GM10847 (cell line): Measurements from ENCODE around the gene SPON2.

Source experiments
- POLR2A ChIP-seq: IDR thresholded peaks from 2 replicates; pipeline ENCODE4 v1.6.1; 2011; ENCODE audit not compliant: insufficient read length; ENCODE audit errors: extremely low read depth

Gene SPON2

GRCh38 chr4:1203026-1203616 lies 30.7 kb upstream of the SPON2 start:
- TF ChIP-seq POLR2A = no peak

- TF ChIP-seq POLR2A = no peak
Observed at GRCh38 chr4:1202526-1203011, 30.2 kb upstream of the SPON2 start.

- no peak for TF ChIP-seq POLR2A
Observed at GRCh38 chr4:1201851-1202525, 29.6 kb upstream of the SPON2 start.

- TF ChIP-seq POLR2A = no peak
Observed at GRCh38 chr4:1200425-1201035, 28.1 kb upstream of the SPON2 start.

- no peak for TF ChIP-seq POLR2A
Observed at GRCh38 chr4:1199556-1200331, 27.4 kb upstream of the SPON2 start.

GRCh38 chr4:1198098-1198844 lies 25.9 kb upstream of the SPON2 start:
- no peak for TF ChIP-seq POLR2A

GRCh38 chr4:1196421-1197183 lies 24.2 kb upstream of the SPON2 start:
- no peak for TF ChIP-seq POLR2A

GRCh38 chr4:1195891-1196401 lies 23.6 kb upstream of the SPON2 start:
- no peak for TF ChIP-seq POLR2A

GRCh38 chr4:1195109-1195671 lies 22.8 kb upstream of the SPON2 start:
- no peak for TF ChIP-seq POLR2A

- TF ChIP-seq POLR2A = no peak
Observed at GRCh38 chr4:1194010-1194900, 21.9 kb upstream of the SPON2 start.

GRCh38 chr4:1193206-1194009 lies 21.0 kb upstream of the SPON2 start:
- TF ChIP-seq POLR2A = no peak
